Adrenal gland (tissue), 5 donors: ENCODE measurements around the gene ERBB4.

Experiments
- CTCF ChIP-seq, 6 experiments: fragments of 450-650 bp in 4 of 6; fragments of 200-600 bp in 2 of 6; sonication (generic) in 1 of 6; IDR thresholded peaks; 1 replicate in 5 of 6; 2 replicates in 1 of 6; pipeline versions ENCODE4 v1.5.1 to v1.8.0; 2016 to 2021; ENCODE audit warnings: antibody characterized with exemption in 6 of 6, mild to moderate bottlenecking in 2 of 6, moderate library complexity in 1 of 6
- POLR2A ChIP-seq, 2 donors: fragments of 450-650 bp; IDR thresholded peaks; one replicate each; pipeline ENCODE4 v1.6.1; 2017; ENCODE audit warnings: antibody characterized with exemption in 2 of 2, mild to moderate bottlenecking in 2 of 2, moderate library complexity in 1 of 2
- donor health status: DM: no; HTN: no; CAD: no.

- TF ChIP-seq CTCF (IDR thresholded peaks at IDR 0.05) (no peak), POLR2A (IDR thresholded peaks at IDR 0.05) (no peak)
Observed at GRCh38 chr2:212409560-212409959, 129.0 kb downstream of the ERBB4 start.
